ENCODE results near the gene DHCR7.

DHCR7 gene

GRCh38 chr11:71387784-71388636, 60.2 kb downstream of the DHCR7 start:
- no peak for DNase-seq (ENCODE audit: low read depth in 2 of 3, low spot score in 1 of 3)

GRCh38 chr11:71387200-71387599, 61.0 kb downstream of the DHCR7 start:
- no peak for DNase-seq (ENCODE audit: low read depth in 2 of 3, low spot score in 1 of 3)

GRCh38 chr11:71386202-71386601, 62.0 kb downstream of the DHCR7 start:
- DNase-seq (ENCODE audit: low read depth in 2 of 3, low spot score in 1 of 3), result no peak

- no peak for DNase-seq (ENCODE audit: low read depth in 2 of 3, low spot score in 1 of 3)
These were observed 63.1 kb downstream of the DHCR7 start for GRCh38 chr11:71385091-71385490.

GRCh38 chr11:71384561-71384960, 63.6 kb downstream of the DHCR7 start:
- no peak for DNase-seq (ENCODE audit: low read depth in 2 of 3, low spot score in 1 of 3)
